HG02885 (cell line): ENCODE measurements around the gene SMDT1.
"Not testable (repeated sequence)": the region's sequence is repeated elsewhere in the genome, so short reads cannot be mapped to it uniquely, and the experiment has no call there.

ENCODE experiments used
- ATAC-seq: cut with Tn5 transposase; IDR thresholded peaks from one replicate; pipeline ENCODE4 v1.9.1; 2021; ENCODE audit warnings: mild to moderate bottlenecking; ENCODE audit not compliant: unreplicated experiment, poor library complexity

Gene SMDT1

DNA sequence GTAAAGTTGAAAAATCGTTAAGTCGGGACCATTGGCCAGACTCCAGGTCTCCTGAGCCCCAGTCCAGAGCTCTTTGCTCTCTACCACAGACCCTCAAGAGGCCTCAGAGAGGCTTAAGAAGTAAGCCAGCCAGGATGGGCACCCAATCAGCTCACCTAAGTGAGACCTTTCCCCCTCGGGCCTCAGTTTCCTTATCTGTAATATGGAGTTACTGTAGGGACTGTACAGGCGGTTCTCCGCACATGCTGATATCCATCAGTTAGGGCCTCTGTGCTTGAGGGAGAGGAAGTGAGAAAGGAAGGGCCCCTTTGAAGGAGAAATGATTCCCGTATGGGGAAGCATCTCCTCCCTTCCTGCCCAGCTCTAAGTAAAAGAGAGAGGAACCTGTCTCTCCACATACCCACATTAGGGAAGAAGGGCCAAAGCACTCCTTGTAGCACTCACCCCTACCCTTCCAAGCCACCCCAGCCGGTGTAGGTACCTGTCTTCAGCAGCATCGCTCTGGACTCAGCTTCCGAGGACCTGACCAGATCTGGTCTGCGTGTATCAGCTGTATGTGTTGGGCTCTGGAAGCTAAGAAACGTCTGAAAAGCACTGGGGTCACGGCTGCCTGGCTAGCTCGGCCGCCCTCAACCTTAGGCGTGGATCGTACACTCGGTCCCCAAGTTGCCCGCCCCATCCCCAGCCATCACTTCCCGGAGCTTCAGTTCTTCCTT lies 9.5 kb upstream of the SMDT1 start:
- ATAC-seq: peak; percentile 16

DNA sequence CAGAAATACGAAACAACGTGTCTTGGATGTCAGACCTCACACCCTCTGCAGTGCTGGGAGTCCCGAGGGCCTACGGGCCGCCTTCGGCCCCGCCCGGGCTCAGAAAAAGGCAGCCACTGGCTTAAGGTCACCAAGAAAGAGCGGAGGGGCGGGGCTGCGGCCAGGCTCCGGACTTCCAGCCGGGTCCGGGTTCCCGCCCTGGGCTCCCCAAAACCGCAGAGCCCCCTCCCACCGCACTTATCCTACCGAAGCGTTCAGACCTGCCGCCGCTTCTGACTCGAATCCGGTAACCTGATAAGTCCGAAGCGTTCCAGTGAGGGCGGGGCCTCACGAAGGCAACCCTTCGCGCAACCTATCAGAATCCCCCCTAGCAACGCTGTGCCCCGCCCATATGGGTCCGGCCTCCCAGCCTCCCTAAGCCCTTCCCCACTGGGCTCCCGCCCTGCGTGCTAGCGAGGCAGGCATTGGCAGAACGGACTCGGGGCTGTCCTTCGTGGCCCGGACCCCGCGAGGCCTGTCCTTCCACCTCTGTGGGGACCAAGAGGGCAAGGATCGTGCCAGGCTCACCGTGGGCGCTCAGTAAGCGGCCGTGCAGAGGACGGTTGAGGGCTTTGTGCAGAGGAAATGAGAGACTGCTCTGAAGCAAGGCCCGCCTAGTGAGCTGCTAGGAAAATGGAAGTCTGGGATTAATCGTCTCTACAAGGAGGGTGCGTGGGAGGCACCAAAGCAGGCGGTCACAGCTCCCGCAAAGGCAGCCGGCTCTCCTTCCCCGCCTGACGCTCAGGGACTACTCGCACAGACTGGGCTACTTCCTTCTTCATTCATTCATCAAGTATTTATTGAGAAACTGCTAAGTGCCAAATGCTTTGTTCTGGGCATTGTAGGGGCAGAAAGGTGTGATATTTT lies 8.7 kb upstream of the SMDT1 start, which contains the start of gene NAGA:
Gene NAGA, minus strand, starts transcription at position 296 of the 906 bp plus-strand sequence. CDS start 515 bp downstream, outside the sequence.
- ATAC-seq: peak; percentile 93

DNA sequence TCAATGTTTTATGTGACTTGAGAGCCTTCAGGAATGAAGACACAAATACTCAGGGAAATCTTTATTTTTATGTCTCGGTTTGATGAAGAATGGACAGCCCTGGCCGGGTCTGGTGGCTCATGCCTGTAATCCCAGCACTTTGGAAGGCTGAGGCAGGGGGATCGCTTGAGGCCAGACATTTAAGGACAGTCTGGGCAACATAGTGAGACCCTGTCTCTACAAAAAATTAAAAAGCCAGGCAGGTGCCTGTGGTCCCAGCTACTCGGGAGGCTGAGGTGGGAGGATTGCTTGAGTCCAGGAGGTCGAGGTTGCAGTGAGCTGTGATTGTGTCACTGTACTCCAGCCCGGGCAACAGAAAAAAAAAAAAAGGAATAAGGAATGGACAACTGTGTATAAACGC lies 8.0 kb upstream of the SMDT1 start:
- not testable (repeated sequence) for ATAC-seq

DNA sequence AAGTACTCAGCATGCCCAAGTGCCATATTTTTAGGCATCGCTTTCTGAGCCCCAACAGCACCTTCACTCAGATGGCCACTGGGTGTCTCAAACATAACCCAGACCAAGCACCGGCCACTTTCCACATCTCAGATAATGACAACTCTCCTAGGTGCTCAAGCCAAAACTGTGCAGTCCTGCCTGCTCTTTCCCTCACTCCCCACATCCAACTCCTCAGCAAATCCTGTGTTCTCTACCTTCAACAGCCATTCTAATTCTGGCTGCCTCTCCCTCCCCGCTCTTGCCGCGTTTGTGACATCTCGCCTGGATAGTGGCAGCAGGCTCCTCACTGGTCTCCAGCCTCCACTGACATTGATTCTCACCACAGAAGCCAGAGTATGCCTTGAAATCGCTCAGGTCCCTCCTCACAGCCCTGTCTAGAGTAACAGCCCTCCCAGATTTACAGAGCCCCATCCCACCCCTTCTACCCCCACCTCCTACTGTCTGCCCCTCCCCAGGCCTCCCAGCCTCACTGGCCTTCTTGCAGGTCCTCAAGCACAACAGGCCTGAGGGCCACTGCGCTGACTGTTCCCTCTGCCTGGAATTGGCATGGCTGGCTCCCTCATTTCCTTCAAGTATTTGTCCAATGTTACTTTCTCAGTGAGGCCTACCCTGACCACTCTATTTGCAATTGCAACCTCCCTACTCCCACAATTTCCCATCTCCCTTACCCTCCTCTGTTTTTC lies 6.7 kb upstream of the SMDT1 start:
- ATAC-seq: no peak

GRCh38 chr22:42073621-42074041 lies 5.9 kb upstream of the SMDT1 start:
- ATAC-seq: no peak

GRCh38 chr22:42074132-42074811 lies 5.2 kb upstream of the SMDT1 start, which contains the start of gene PHETA2:
PHETA2 (plus strand) TSS chr22:42074248; CDS start chr22:42077294, 3,046 bp downstream.
- no peak for ATAC-seq

GRCh38 chr22:42074846-42075676 lies 4.4 kb upstream of the SMDT1 start:
- ATAC-seq: no peak

DNA sequence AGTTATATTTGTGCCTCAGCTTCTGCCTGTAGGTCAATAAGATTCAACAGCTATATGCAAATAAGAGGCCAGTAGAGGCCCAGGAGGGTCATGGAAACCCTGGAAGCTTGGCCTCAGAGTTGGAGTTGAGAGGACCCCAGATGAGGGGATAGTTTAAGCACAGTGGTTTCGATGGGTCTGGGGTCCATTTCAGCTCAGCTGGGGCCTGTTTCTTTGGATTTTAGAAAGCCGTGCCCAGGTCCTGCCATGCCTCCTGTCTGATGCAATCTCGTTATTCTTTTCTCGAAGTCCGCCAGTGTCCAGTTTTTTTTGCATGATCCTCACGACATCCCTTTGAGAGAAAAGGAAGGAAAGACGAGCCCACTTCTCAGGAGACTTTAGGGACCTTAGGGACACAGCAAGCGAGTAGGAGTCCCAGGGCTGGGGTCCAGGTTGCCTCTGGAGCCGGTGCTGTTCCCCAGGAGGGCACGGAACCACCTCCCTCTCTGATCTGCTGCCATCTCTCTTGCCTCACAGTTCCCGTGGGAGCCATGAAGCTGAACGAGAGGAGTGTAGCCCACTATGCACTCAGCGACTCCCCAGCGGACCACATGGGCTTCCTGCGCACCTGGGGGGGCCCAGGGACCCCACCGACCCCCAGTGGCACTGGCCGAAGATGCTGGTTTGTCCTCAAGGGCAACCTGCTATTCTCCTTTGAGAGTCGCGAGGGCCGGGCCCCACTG lies 2.6 kb upstream of the SMDT1 start:
- ATAC-seq: no peak

DNA sequence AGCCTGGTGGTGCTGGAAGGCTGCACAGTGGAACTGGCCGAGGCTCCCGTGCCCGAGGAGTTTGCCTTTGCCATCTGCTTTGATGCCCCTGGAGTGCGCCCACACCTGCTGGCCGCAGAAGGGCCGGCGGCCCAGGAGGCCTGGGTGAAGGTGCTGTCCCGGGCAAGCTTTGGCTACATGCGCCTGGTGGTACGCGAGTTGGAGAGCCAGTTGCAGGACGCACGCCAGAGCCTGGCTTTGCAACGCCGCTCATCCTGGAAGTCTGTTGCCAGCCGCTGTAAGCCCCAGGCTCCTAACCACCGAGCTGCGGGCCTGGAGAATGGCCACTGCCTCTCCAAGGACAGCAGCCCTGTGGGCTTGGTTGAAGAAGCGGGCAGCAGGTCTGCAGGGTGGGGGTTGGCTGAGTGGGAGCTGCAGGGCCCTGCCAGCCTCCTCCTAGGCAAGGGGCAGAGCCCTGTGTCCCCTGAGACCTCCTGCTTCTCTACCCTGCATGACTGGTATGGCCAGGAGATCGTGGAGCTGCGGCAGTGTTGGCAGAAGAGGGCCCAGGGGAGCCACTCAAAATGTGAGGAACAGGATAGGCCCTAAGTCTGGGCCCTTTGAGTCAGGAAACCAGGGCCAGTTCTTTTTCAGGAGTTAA lies 1.9 kb upstream of the SMDT1 start:
- ATAC-seq: no peak

- ATAC-seq: peak; percentile 1
Measured at GRCh38 chr22:42078469-42079318, 806 bp upstream of the SMDT1 start.

- no peak for ATAC-seq
Measured at GRCh38 chr22:42080287-42080686, 787 bp downstream of the SMDT1 start.

- no peak for ATAC-seq
Measured at GRCh38 chr22:42083119-42083518, 3.6 kb downstream of the SMDT1 start.

GRCh38 chr22:42084874-42085273 lies 5.4 kb downstream of the SMDT1 start:
- ATAC-seq: no peak

DNA sequence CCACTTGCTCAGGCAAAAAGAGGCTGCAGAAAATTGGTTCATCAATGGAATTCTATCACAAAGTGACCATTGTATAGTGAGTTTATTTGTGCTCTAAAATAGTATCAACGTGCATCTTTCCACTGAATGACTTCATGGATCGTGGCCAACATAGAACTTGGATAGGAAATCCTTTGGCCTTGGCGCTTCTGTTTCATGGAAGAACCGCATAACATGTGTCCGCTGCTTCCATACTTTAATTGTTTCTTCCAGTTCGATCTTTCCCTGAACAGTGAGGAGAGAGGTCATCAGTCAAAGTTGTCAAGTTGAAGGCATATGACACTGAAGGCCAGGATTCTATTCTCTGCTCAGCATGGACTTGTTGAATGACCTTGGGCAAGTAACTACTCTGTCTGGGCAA lies 6.6 kb downstream of the SMDT1 start:
- no peak for ATAC-seq

DNA sequence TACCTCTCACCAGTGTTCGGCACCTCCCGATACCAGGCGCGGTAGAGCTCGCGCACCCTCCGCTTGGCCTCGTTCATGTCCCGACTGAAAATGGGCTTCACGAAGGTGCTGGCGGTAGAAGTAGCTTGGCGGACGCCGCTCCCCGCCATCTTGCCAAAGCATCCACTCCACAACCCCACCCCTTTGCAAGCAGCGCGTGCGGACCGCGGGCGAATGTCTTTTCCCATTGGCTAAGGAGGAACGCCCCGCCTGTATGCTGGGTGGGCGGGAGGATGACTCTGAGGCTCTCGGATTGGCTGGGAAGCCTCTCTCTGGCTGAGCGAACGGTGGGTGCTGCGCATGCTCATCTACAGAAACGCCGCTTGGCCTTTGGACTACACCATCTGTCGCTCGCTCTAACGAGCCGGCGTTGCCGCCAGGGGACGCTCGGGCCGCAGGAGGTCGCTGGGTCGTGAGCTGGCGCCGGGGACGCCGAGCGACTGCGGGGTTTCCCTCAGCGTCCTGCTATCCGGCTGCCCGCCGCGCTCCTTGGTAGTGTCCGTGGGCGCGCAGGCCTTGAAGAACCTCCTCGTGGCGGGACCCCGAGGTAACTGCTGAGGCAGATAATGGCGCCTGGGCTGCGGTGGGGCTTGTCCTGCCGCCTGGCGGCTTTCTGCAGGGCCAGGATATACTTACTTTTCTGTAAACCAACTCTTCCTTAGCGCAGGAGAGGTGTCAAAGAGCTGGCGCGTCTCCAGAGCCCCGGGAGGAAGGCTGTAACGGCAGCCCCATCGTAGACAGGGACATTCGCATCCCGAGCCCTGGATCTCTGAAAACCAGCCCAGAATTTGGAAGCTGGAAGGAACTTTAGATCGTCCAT lies 11.3 kb downstream of the SMDT1 start, which contains the start of gene NDUFA6:
Gene NDUFA6, minus strand, starts transcription at position 177 of the 859 bp plus-strand sequence. Its CDS starts 28 bp downstream, at position 149.
- ATAC-seq: peak; percentile 92

DNA sequence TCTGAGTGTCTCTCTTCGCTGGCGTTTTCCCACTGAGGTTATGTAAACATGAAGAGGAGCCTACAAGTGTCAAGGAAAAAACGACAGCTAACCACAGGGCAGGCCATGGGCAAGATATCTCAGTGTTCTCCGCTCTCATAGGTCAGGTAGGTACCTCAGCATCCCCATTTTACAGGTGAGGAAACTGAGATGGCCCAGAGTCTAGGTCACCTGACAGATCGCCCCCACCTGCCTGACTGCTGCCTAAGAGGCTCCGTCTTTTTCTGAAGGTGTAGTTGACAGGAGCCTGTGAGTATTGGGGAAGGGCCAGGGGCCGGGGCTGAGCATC lies 11.9 kb downstream of the SMDT1 start:
- ATAC-seq: no peak
